ENCODE measurements around the gene DEPP1.

Gene DEPP1

GRCh38 chr10:44965651-44966097 is 12.9 kb downstream of the DEPP1 start:
- DNase-seq, result no peak

GRCh38 chr10:44965104-44965503 is 13.5 kb downstream of the DEPP1 start:
- no peak for DNase-seq

GRCh38 chr10:44963772-44964633 is 14.6 kb downstream of the DEPP1 start:
- DNase-seq, result peak; percentile 38

GRCh38 chr10:44962870-44963738 is 15.5 kb downstream of the DEPP1 start:
- DNase-seq, result peak; percentile 47

- DNase-seq, result peak; percentile 38
Measured at GRCh38 chr10:44961931-44962750, 16.5 kb downstream of the DEPP1 start.

GRCh38 chr10:44961230-44961571 is 17.4 kb downstream of the DEPP1 start:
- DNase-seq, result peak; percentile 45

- DNase-seq, result peak; percentile 51
Measured at GRCh38 chr10:44960482-44961229, 18.0 kb downstream of the DEPP1 start.

- DNase-seq, result no peak
Measured at GRCh38 chr10:44960088-44960460, 18.5 kb downstream of the DEPP1 start.

GRCh38 chr10:44959247-44960087 is 19.1 kb downstream of the DEPP1 start, which contains the start of gene RASSF4:
RASSF4 (plus strand) TSS chr10:44959802; CDS start chr10:44970203, 10,401 bp downstream.
- DNase-seq, result peak; percentile 96

GRCh38 chr10:44958898-44959246 is 19.7 kb downstream of the DEPP1 start:
- DNase-seq, result no peak

- DNase-seq, result peak; percentile 50
Measured at GRCh38 chr10:44958196-44958897, 20.3 kb downstream of the DEPP1 start.

GRCh38 chr10:44956717-44957706 is 21.6 kb downstream of the DEPP1 start:
- peak; percentile 24 for DNase-seq

GRCh38 chr10:44956226-44956625 is 22.4 kb downstream of the DEPP1 start:
- DNase-seq, result peak; percentile 28

GRCh38 chr10:44955413-44956070 is 23.1 kb downstream of the DEPP1 start:
- DNase-seq, result peak; percentile 15

- DNase-seq, result no peak
Measured at GRCh38 chr10:44954962-44955361, 23.6 kb downstream of the DEPP1 start.

GRCh38 chr10:44954042-44954441 is 24.6 kb downstream of the DEPP1 start:
- DNase-seq, result no peak

- DNase-seq, result no peak
Measured at GRCh38 chr10:44952779-44953231, 25.8 kb downstream of the DEPP1 start.

GRCh38 chr10:44951576-44952226 is 26.9 kb downstream of the DEPP1 start:
- peak; percentile 7 for DNase-seq
